PC-3 (cell line): ENCODE measurements around the gene SSC5D.

Experiments used
- EZH2 ChIP-seq: fragments of 300-600 bp; sonication (generic); IDR thresholded peaks from one replicate; pipeline ENCODE4 v1.6.1; 2017; ENCODE audit warnings: antibody characterized with exemption, mild to moderate bottlenecking, low read length; ENCODE audit not compliant: unreplicated experiment
- EZH2phosphoT487 ChIP-seq: fragments of 300-600 bp; sonication (generic); IDR thresholded peaks from 2 replicates; pipeline ENCODE4 v1.6.1; 2018; ENCODE audit warnings: mild to moderate bottlenecking, antibody characterized with exemption, low read length, borderline replicate concordance
- TF ChIP-seq, protein P1 (sequence below): fragments of 300-600 bp; sonication (generic); conservative IDR thresholded peaks from 2 replicates; pipeline ENCODE4 v1.5.1; 2017; ENCODE audit warnings: antibody characterized with exemption, low read depth, mild to moderate bottlenecking, low read length

DNA sequence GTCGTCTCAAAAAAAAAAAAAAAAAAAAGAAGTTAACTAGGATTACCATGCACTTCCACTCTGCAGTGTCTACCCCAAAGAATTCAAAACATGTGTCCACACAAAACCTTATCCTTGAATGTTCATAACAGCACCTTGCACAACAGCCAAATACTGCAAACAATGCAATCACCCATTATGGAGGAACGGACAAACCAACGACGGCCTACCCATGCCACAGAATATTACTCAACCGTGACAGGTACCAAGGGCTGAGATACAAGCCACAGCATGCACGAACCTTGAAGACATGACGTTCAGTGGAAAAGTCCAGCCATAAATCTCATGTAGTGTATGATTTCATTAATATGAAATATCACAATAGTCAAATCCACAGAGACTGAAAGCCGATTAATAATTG lies 42.2 kb upstream of the SSC5D start:
- TF ChIP-seq EZH2 (no peak), EZH2phosphoT487 (no peak)
- TF ChIP-seq, protein P1, sequence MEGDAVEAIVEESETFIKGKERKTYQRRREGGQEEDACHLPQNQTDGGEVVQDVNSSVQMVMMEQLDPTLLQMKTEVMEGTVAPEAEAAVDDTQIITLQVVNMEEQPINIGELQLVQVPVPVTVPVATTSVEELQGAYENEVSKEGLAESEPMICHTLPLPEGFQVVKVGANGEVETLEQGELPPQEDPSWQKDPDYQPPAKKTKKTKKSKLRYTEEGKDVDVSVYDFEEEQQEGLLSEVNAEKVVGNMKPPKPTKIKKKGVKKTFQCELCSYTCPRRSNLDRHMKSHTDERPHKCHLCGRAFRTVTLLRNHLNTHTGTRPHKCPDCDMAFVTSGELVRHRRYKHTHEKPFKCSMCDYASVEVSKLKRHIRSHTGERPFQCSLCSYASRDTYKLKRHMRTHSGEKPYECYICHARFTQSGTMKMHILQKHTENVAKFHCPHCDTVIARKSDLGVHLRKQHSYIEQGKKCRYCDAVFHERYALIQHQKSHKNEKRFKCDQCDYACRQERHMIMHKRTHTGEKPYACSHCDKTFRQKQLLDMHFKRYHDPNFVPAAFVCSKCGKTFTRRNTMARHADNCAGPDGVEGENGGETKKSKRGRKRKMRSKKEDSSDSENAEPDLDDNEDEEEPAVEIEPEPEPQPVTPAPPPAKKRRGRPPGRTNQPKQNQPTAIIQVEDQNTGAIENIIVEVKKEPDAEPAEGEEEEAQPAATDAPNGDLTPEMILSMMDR = no peak
